K562 (cell line): ENCODE measurements around the gene MAP3K7. TPM values are rescaled to one million over a fixed set of nuclear protein-coding genes. Genes with fewer than 3 reads are reported as not detected.

Experiments used
- ATAC-seq: fragments of 200-7000 bp; cut with Tn5 transposase; 3 replicates; pipeline ENCODE4 v1.9.1; 2020; ENCODE audit warnings: moderate library complexity
- BruUV-seq: library from RNA; stranded (reverse); fragments of 400-500 nt; replicated peaks from 2 replicates; lab custom pipeline; 2021; lab: Mats Ljungman, UMichigan
- CTCF ChIA-PET: fragments of 300-600 bp; formaldehyde crosslinking; extraction: SDS; loops from one replicate; lab custom pipeline; 2021; ENCODE audit warnings: low intra/inter-chr PET ratio; lab: Yijun Ruan, JAX
- POLR2A ChIA-PET: fragments of 300-600, 350-650 bp; sonication (Branson Sonifier 250); formaldehyde crosslinking; extraction: SDS; loops from one replicate; lab custom pipeline; 2021; ENCODE audit warnings: antibody characterized with exemption, inconsistent platforms; lab: Yijun Ruan, JAX
- DNase-seq, 4 experiments: peaks; one replicate each; pipeline versions ENCODE4 v3.0.0 to v3.0.0-alpha.2; 2011 to 2018; ENCODE audit warnings: low spot score in 3 of 4, mixed read lengths in 3 of 4; ENCODE audit errors: extremely low read depth in 1 of 4
- FAIRE-seq: peaks from 2 replicates; lab custom pipeline; 2011; peaks lifted over from hg19 to GRCh38; lab: Jason Lieb, UNC
- H2AFZ ChIP-seq: 2 replicates; pipeline ENCODE4 v1.6.0; 2011; ENCODE audit warnings: low read depth, low read length, control low read depth, inconsistent platforms
- H3K27ac ChIP-seq: fragments of 200-600 bp; 3 replicates; pipeline ENCODE4 v1.8.0; 2011; ENCODE audit warnings: low read depth, mild to moderate bottlenecking, control low read depth, inconsistent platforms, low read length, moderate library complexity, mixed read lengths; ENCODE audit errors: extremely low read depth
- H3K27me3 ChIP-seq, 2 experiments: fragments of 300-600 bp in 1 of 2; 2 replicates in 1 of 2; 3 replicates in 1 of 2; pipeline versions ENCODE4 v1.6.0 to v1.8.0; 2011; ENCODE audit warnings: inconsistent platforms in 2 of 2, low read length in 2 of 2, mild to moderate bottlenecking in 1 of 2, mixed read lengths in 1 of 2, moderate library complexity in 1 of 2; ENCODE audit not compliant: control insufficient read depth in 2 of 2, insufficient read depth in 2 of 2
- H3K36me3 ChIP-seq: fragments of 300-600 bp; 3 replicates; pipeline ENCODE4 v1.8.0; 2011; ENCODE audit warnings: mild to moderate bottlenecking, low read length, inconsistent platforms; ENCODE audit not compliant: control insufficient read depth, insufficient read depth
- H3K4me1 ChIP-seq, 2 experiments: fragments of 200-600 bp in 1 of 2; replicated peaks in 1 of 2; 2 replicates in 1 of 2; 3 replicates in 1 of 2; pipeline versions ENCODE4 v1.5.1 to v1.8.0; 2011; ENCODE audit warnings: inconsistent platforms in 2 of 2, low read length in 2 of 2, mild to moderate bottlenecking in 1 of 2, mixed read lengths in 1 of 2, moderate library complexity in 1 of 2; ENCODE audit not compliant: control insufficient read depth in 2 of 2, insufficient read depth in 2 of 2
- H3K4me2 ChIP-seq: 2 replicates; pipeline ENCODE4 v1.6.1; 2011; ENCODE audit warnings: low read length, control low read depth, inconsistent platforms, mixed read lengths; ENCODE audit not compliant: insufficient read depth
- H3K4me3 ChIP-seq: fragments of 200-600 bp; sonication (generic), shearing (Covaris generic); 2 replicates; pipeline ENCODE4 v1.5.1; 2016; ENCODE audit warnings: control low read depth, inconsistent platforms
- H3K79me2 ChIP-seq: fragments of 200-600 bp; 3 replicates; pipeline ENCODE4 v1.8.0; 2011; ENCODE audit warnings: low read length, inconsistent platforms; ENCODE audit not compliant: control insufficient read depth, insufficient read depth
- H3K9ac ChIP-seq, 2 experiments: 2 replicates each; pipeline versions ENCODE4 v1.6.0 to v1.6.1; 2011; ENCODE audit warnings: low read depth in 2 of 2, low read length in 2 of 2, control low read depth in 1 of 2, inconsistent platforms in 1 of 2, mild to moderate bottlenecking in 1 of 2, mixed read lengths in 1 of 2; ENCODE audit not compliant: insufficient read depth in 1 of 2
- H3K9me1 ChIP-seq: one replicate; pipeline ENCODE4 v1.6.0; 2011; ENCODE audit warnings: inconsistent platforms, mild to moderate bottlenecking, low read length, moderate library complexity; ENCODE audit not compliant: control insufficient read depth, insufficient read depth
- H3K9me3 ChIP-seq: replicated peaks from 2 replicates; pipeline ENCODE4 v1.5.1; 2011; ENCODE audit warnings: low read depth, low read length, inconsistent platforms; ENCODE audit not compliant: control insufficient read depth, insufficient read depth
- H4K20me1 ChIP-seq: replicated peaks from 2 replicates; pipeline ENCODE4 v1.6.1; 2011; ENCODE audit warnings: low read length, inconsistent platforms, mixed read lengths; ENCODE audit not compliant: control insufficient read depth, insufficient read depth
- BRCA1 ChIP-seq, 2 experiments: fragments of 450-650 bp in 1 of 2; sonication (generic) in 1 of 2; formaldehyde crosslinking in 1 of 2; IDR thresholded peaks; 2 replicates each; pipeline versions ENCODE4 v1.5.0 to v1.6.1; 2017 to 2020; ENCODE audit warnings: mild to moderate bottlenecking in 1 of 2, missing genetic modification reagents in 1 of 2
- CBX1 ChIP-seq: sonication (generic); IDR thresholded peaks from 2 replicates; pipeline ENCODE4 v1.6.1; 2016; ENCODE audit warnings: antibody characterized with exemption, low read depth, mild to moderate bottlenecking
- CC2D1A ChIP-seq: fragments of 450-650 bp; IDR thresholded peaks from 2 replicates; pipeline ENCODE4 v1.6.1; 2017; ENCODE audit warnings: mild to moderate bottlenecking
- HOXB6 ChIP-seq: fragments of 250-450 bp; sonication (Bioruptor Pico); IDR thresholded peaks from 2 replicates; pipeline ENCODE4 v1.5.1; 2022; ENCODE audit warnings: mild to moderate bottlenecking, borderline replicate concordance
- PHB ChIP-seq: fragments of 250-450 bp; sonication (Bioruptor Pico); IDR thresholded peaks from 2 replicates; pipeline ENCODE4 v1.5.0; 2021
- SNRNP70 ChIP-seq: fragments of 200-400 bp; formaldehyde crosslinking; optimal IDR thresholded peaks from 2 replicates; pipeline ENCODE3; 2017; ENCODE audit warnings: low read depth, low read length
- XRCC4 ChIP-seq: IDR thresholded peaks from one replicate; pipeline ENCODE4 v1.6.1; 2011; ENCODE audit not compliant: insufficient read depth, insufficient read length; ENCODE audit errors: extremely low read depth
- WGBS: fragments of 100-300 bp; shearing (Covaris generic); methylation state at CpG from one replicate; pipeline ENCODE4 v1.1.6; 2016; ENCODE audit warnings: low coverage, mixed read lengths; ENCODE audit not compliant: insufficient coverage; ENCODE audit errors: missing lambda C conversion rate; 5-methylcytosine and 5-hydroxymethylcytosine counted together
- in situ Hi-C: fragments of 300-500 bp; cut with MboI; formaldehyde crosslinking; loops from 4 replicates; pipeline ENCODE4 v1.15.0; 2018; ENCODE audit warnings: inconsistent platforms, mixed read lengths
- intact Hi-C: fragments of 100-400 bp; cut with micrococcal nuclease; formaldehyde crosslinking; loops from 2 replicates; pipeline ENCODE4 v1.14.2; 2022
- polyA plus RNA-seq, 8 experiments: library from polyadenylated mRNA; depleted of rRNA in 4 of 8; stranded (reverse) in 5 of 8; unstranded in 3 of 8; fragments of >200 nt; fragmentation: Nextera tagmentation in 2 of 8; fragmentation: Illumina TruSeq in 1 of 8; extraction: Ambion mirVana in 2 of 8; extraction: Trizol in 1 of 8; gene quantifications; 2 replicates each; pipeline versions ENCODE4 v1.2.1 to v1.2.3, GENCODE V29; 2011 to 2014; ENCODE audit warnings: inconsistent platforms in 1 of 8, missing spikeins in 1 of 8
- total RNA-seq, 7 experiments: library from RNA; depleted of rRNA in 6 of 7; stranded (reverse); fragments of >200 nt in 6 of 7; fragmentation: Illumina TruSeq in 2 of 7; extraction: Trizol in 2 of 7; gene quantifications; 2 replicates each; pipeline versions ENCODE4 v1.2.1 to v1.2.3, GENCODE V29; 2011 to 2021; ENCODE audit warnings: low replicate concordance in 1 of 7
- TF ChIP-seq, protein P1 (sequence below): fragments of 450-650 bp; formaldehyde crosslinking; IDR thresholded peaks from 2 replicates; pipeline ENCODE4 v1.4.0; 2022; ENCODE audit warnings: missing genetic modification characterization
- TF ChIP-seq, protein P2 (sequence below): fragments of 150-350 bp; conservative IDR thresholded peaks from 2 replicates; pipeline ENCODE4 v1.6.1; 2014; ENCODE audit warnings: low read length

Gene MAP3K7
- total and polyA plus RNA-seq, 9 of the 15 experiments (the other 6 are each of a cell fraction or from before 2014, with no cell fraction given) = 13.4 to 60.9 (median 34.8) TPM

DNA sequence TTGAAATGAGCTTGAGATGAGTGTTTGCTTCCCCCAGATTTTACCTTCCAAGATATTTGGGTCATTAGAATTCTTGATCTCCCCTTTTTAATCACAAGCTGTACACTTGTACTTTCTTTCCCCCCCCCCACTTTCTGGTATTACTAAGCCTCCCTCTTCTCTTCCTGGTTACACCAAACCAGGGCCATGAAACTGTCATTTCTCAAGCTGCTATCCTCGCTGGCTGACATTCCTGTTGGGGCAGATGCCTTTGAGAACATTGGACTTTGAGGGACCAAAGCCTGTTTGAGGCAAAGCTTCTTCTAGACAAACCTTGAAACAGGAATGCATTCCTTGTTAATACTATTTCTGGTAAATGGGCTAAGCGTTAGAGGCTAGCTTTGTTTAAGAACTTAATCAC, 32.3 kb upstream of the MAP3K7 start (continued):
- TF ChIP-seq, protein P1, sequence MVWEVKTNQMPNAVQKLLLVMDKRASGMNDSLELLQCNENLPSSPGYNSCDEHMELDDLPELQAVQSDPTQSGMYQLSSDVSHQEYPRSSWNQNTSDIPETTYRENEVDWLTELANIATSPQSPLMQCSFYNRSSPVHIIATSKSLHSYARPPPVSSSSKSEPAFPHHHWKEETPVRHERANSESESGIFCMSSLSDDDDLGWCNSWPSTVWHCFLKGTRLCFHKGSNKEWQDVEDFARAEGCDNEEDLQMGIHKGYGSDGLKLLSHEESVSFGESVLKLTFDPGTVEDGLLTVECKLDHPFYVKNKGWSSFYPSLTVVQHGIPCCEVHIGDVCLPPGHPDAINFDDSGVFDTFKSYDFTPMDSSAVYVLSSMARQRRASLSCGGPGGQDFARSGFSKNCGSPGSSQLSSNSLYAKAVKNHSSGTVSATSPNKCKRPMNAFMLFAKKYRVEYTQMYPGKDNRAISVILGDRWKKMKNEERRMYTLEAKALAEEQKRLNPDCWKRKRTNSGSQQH (CRISPR knock-in tag) = no peak
- TF ChIP-seq XRCC4 = no peak
- TF ChIP-seq, all 486 proteins: peak for 0

DNA sequence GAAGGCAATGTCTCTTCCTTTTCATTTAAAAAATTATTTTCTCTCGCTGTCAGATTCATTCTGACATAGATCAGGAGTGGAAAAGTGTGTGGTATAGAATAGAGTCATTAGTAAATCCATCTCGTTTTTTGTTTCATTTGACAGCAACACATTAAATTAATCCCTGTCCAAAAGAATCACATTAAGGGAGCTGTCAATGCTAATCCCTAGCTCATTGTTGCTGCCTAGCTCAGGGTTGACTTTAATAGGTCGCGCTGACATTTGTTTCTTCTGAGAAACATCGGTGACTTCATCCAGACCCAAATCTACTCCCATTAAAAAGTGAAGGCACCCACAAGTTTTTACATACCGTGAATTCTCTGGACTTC, 25.4 kb upstream of the MAP3K7 start:
- H2AFZ ChIP-seq = no peak overlapping the region
- POLR2A ChIA-PET = no interaction called here
- no peak overlapping the region for H3K4me2 ChIP-seq
- peaks cover 2 to 16% of the 10 kb centered on the region in 2 experiments; a peak in 2 of 5 replicates for H3K4me1 ChIP-seq
- DNase-seq = no peak
- no TSS peak for BruUV-seq
- peaks cover 7 to 19% of the 10 kb centered on the region in 2 experiments; a peak in 4 of 5 replicates for H3K27me3 ChIP-seq
- no peak for ATAC-seq
- intact Hi-C loops = no loop called here
- no peak overlapping the region for H3K4me3 ChIP-seq
- H3K9ac ChIP-seq = no peak overlapping the region
- H3K9me1 ChIP-seq = no peaks in the 10 kb centered on the region
- no peaks in the 10 kb centered on the region for H3K9me3 ChIP-seq
- in situ Hi-C loops = no loop called here
- H4K20me1 ChIP-seq = no peaks in the 10 kb centered on the region
- 22% methylated on average over 6 of the region's 6 CpGs for WGBS
- no peak overlapping the region for H3K27ac ChIP-seq
- H3K36me3 ChIP-seq = no peaks in the 10 kb centered on the region
- no peak for FAIRE-seq
- no peaks in the 10 kb centered on the region for H3K79me2 ChIP-seq
- TF ChIP-seq CC2D1A = no peak
- TF ChIP-seq, protein P2, sequence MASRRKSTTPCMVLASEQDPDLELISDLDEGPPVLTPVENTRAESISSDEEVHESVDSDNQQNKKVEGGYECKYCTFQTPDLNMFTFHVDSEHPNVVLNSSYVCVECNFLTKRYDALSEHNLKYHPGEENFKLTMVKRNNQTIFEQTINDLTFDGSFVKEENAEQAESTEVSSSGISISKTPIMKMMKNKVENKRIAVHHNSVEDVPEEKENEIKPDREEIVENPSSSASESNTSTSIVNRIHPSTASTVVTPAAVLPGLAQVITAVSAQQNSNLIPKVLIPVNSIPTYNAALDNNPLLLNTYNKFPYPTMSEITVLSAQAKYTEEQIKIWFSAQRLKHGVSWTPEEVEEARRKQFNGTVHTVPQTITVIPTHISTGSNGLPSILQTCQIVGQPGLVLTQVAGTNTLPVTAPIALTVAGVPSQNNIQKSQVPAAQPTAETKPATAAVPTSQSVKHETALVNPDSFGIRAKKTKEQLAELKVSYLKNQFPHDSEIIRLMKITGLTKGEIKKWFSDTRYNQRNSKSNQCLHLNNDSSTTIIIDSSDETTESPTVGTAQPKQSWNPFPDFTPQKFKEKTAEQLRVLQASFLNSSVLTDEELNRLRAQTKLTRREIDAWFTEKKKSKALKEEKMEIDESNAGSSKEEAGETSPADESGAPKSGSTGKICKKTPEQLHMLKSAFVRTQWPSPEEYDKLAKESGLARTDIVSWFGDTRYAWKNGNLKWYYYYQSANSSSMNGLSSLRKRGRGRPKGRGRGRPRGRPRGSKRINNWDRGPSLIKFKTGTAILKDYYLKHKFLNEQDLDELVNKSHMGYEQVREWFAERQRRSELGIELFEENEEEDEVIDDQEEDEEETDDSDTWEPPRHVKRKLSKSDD = no peak
- TF ChIP-seq PHB (CRISPR knock-in tag) = no peak
- no peak for TF ChIP-seq CBX1
- TF ChIP-seq SNRNP70 = no peak
- no peak for TF ChIP-seq HOXB6 (CRISPR knock-in tag)
- TF ChIP-seq BRCA1 (IDR thresholded peaks at IDR 0.05) = no peak
- no peak for TF ChIP-seq BRCA1 (CRISPR knock-in tag; IDR thresholded peaks at IDR 0.05)
- TF ChIP-seq, all 486 proteins: peak for 0
- CTCF ChIA-PET = no interaction called here
